Superior temporal gyrus (tissue), 1 donor: ENCODE measurements around the gene CSTPP1.
"Not testable (repeated sequence)": the region's sequence is repeated elsewhere in the genome, so short reads cannot be mapped to it uniquely, and the experiment has no call there.

Source experiments
- DNase-seq: peaks from one replicate; pipeline ENCODE4 v3.0.0-alpha.2; 2016; ENCODE audit errors: extremely low spot score

The CSTPP1 gene

GRCh38 chr11:46912526-46913150 is 23.9 kb upstream of the CSTPP1 start:
- DNase-seq: peak; percentile 29

GRCh38 chr11:46913484-46913883 is 23.1 kb upstream of the CSTPP1 start:
- peak; percentile 31 for DNase-seq

- DNase-seq: peak; percentile 42
Observed at GRCh38 chr11:46914363-46914762, 22.2 kb upstream of the CSTPP1 start.

- no peak for DNase-seq
Observed at GRCh38 chr11:46914910-46915309, 21.7 kb upstream of the CSTPP1 start.

GRCh38 chr11:46916286-46917108 is 20.1 kb upstream of the CSTPP1 start:
- peak; percentile 66 for DNase-seq

- DNase-seq: no peak
Observed at GRCh38 chr11:46917109-46917761, 19.3 kb upstream of the CSTPP1 start.

- no peak for DNase-seq
Observed at GRCh38 chr11:46917762-46918082, 18.8 kb upstream of the CSTPP1 start.

GRCh38 chr11:46918083-46918787 is 18.3 kb upstream of the CSTPP1 start, which contains the start of gene LRP4:
Gene LRP4, minus strand, starts transcription at chr11:46918550. Its CDS starts 171 bp downstream, at chr11:46918379.
- peak; percentile 26 for DNase-seq

GRCh38 chr11:46918788-46919513 is 17.6 kb upstream of the CSTPP1 start:
- DNase-seq: peak; percentile 20

GRCh38 chr11:46920755-46921154 is 15.8 kb upstream of the CSTPP1 start:
- peak; percentile 18 for DNase-seq

GRCh38 chr11:46927928-46928327 is 8.6 kb upstream of the CSTPP1 start:
- DNase-seq: not testable (repeated sequence)

- DNase-seq: not testable (repeated sequence)
Observed at GRCh38 chr11:46928701-46929100, 7.9 kb upstream of the CSTPP1 start.

GRCh38 chr11:46930089-46930488 is 6.5 kb upstream of the CSTPP1 start:
- no peak for DNase-seq

GRCh38 chr11:46942172-46942571 is 5.6 kb downstream of the CSTPP1 start:
- no peak for DNase-seq

GRCh38 chr11:46944356-46945075 is 8.0 kb downstream of the CSTPP1 start:
- DNase-seq: no peak

GRCh38 chr11:46947399-46948077 is 11.0 kb downstream of the CSTPP1 start:
- no peak for DNase-seq

GRCh38 chr11:46948378-46949131 is 12.0 kb downstream of the CSTPP1 start:
- no peak for DNase-seq

- no peak for DNase-seq
Observed at GRCh38 chr11:46949297-46949696, 12.7 kb downstream of the CSTPP1 start.

- no peak for DNase-seq
Observed at GRCh38 chr11:46951864-46952263, 15.3 kb downstream of the CSTPP1 start.
